Suprapubic skin (tissue), 4 donors: ENCODE results near the gene NAA80.

ENCODE experiments used
- CTCF ChIP-seq, 2 donors: fragments of 200-600 bp in 1 of 2; fragments of 450-650 bp in 1 of 2; sonication (generic) in 1 of 2; IDR thresholded peaks; one replicate each; pipeline ENCODE4 v1.5.1; 2016 to 2019; ENCODE audit warnings: antibody characterized with exemption in 2 of 2, mild to moderate bottlenecking in 1 of 2, moderate library complexity in 1 of 2
- POLR2A ChIP-seq, 2 donors: fragments of 450-650 bp; IDR thresholded peaks; one replicate each; pipeline ENCODE4 v1.6.1; 2017; ENCODE audit warnings: antibody characterized with exemption in 2 of 2, mild to moderate bottlenecking in 2 of 2, moderate library complexity in 2 of 2
- POLR2AphosphoS5 ChIP-seq, 3 donors: sonication (generic); formaldehyde crosslinking; IDR thresholded peaks; one replicate each; pipeline ENCODE4 v1.6.1; 2017; ENCODE audit warnings: antibody characterized with exemption in 3 of 3

- no peak for TF ChIP-seq POLR2A (IDR thresholded peaks at IDR 0.05)
- TF ChIP-seq CTCF (IDR thresholded peaks at IDR 0.05) = no peak
- TF ChIP-seq POLR2AphosphoS5 (IDR thresholded peaks at IDR 0.05) = no peak
Observed at GRCh38 chr3:50289130-50289529, 10.1 kb downstream of the NAA80 start.
